HG03442 (cell line): ENCODE results near the gene MTAP.
A peak's percentile ranks its signal among the peaks of the same experiment; 100 is the strongest.

Source experiments
- ATAC-seq: cut with Tn5 transposase; IDR thresholded peaks from one replicate; pipeline ENCODE4 v1.9.1; 2021; ENCODE audit warnings: mild to moderate bottlenecking, moderate library complexity; ENCODE audit not compliant: unreplicated experiment

MTAP gene

DNA sequence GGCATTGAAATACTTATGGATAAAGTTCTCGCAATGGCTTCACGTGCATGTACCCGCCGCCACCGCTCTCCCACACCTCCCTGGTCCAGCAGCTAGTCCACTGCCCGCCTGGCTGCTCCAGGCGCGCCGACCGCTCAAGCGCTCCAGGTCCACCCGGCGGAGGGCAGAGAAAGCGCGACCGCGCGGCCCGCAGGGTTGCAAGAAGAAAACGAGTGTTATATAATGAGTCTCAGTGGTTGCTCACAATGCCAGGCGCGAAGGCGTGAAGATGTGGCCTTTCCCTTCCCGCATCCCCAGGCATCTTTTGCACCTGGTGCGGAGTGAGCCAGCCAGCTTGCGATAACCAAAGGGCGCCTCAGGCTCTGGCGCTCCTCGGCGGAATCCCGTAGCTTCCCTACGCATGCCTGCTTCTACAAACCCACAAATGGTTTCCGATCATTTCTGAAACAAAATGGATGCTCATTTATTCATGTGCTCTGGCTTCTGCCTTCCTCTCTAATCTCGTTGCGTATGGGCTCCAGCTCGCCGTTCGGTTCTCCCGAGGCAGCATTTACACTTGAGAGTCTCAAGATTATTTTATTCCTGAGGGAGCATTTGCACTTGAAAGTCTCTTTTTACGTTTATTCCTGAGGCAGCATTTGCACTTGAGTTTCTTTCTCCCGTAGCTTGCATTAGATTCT lies 166.0 kb downstream of the MTAP start:
- ATAC-seq, result no peak

GRCh38 chr9:21969011-21969940 lies 166.8 kb downstream of the MTAP start:
- ATAC-seq, result no peak

- no peak for ATAC-seq
Observed at GRCh38 chr9:21969951-21970799, 167.7 kb downstream of the MTAP start.

DNA sequence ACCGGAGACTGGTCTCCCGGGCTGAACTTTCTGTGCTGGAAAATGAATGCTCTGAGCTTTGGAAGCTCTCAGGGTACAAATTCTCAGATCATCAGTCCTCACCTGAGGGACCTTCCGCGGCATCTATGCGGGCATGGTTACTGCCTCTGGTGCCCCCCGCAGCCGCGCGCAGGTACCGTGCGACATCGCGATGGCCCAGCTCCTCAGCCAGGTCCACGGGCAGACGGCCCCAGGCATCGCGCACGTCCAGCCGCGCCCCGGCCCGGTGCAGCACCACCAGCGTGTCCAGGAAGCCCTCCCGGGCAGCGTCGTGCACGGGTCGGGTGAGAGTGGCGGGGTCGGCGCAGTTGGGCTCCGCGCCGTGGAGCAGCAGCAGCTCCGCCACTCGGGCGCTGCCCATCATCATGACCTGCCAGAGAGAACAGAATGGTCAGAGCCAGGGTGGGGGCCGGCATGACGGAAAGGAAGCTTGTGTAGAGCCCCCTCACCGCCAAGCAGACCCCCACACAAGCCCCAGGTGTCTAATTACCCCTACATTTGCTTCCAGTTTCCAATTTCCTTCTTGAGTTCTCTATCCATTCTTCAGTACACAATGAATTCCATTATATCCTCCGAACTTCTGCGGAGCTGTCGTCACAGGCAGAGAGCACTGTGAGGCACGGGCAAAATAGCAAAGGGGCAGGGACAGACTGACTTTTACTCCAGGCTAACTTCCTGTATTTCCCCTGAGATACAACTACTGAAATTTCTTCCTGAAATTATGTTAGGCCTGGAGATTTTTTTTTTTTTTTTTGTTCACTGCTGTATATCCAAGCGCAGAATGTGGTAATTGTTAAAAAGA lies 168.6 kb downstream of the MTAP start:
- ATAC-seq, result no peak

DNA sequence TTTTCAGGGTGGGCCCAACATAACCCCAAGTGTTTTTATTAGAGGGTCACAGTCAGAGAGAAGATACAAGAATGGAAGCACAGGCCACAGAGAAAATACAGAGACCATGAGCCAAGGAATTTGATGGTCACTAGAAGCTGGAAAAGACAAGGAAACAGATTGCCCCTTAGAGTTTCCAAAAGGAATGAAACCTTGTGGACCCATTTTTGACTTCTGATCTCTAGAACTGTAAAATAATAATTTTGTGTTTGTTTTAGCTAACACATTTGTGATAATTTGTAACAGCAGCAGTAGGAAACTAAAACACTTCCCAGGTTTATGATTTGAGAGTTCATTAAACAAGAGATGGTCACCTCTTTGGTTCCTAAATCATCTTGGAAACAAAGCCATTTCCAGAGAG lies 169.9 kb downstream of the MTAP start:
- ATAC-seq, result no peak

- ATAC-seq, result no peak
Observed at GRCh38 chr9:21974343-21974721, 171.9 kb downstream of the MTAP start.

DNA sequence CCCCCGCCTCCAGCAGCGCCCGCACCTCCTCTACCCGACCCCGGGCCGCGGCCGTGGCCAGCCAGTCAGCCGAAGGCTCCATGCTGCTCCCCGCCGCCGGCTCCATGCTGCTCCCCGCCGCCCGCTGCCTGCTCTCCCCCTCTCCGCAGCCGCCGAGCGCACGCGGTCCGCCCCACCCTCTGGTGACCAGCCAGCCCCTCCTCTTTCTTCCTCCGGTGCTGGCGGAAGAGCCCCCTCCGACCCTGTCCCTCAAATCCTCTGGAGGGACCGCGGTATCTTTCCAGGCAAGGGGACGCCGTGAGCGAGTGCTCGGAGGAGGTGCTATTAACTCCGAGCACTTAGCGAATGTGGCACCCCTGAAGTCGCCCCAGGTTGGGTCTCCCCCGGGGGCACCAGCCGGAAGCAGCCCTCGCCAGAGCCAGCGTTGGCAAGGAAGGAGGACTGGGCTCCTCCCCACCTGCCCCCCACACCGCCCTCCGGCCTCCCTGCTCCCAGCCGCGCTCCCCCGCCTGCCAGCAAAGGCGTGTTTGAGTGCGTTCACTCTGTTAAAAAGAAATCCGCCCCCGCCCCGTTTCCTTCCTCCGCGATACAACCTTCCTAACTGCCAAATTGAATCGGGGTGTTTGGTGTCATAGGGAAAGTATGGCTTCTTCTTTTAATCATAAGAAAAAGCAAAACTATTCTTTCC lies 172.4 kb downstream of the MTAP start:
- peak; percentile 67 for ATAC-seq

DNA sequence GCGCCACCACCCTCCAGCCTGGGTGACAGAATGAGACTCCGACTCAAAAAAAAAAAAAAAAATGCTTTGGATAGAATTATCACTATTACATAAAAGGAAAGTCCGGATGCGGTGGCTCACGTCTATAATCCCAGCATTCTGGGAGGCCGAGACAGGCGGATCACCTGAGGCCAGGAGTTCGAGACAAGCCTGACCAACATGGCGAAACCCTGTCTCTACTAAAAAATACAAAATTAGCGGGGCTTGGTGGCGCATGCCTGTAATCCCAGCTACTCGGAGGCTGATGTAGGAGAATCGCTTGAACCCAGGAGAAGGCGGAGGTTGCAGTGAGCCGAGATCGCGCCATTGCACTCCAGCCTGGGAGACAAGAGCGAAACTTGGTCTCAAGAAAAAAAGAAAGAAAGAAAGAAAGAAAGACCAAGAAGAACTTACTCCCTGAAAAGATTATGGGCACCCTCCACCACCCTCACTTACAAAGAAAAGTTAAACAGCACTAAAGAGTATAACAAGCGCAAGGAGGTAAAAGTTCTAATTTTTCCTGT lies 174.0 kb downstream of the MTAP start:
- no peak for ATAC-seq

DNA sequence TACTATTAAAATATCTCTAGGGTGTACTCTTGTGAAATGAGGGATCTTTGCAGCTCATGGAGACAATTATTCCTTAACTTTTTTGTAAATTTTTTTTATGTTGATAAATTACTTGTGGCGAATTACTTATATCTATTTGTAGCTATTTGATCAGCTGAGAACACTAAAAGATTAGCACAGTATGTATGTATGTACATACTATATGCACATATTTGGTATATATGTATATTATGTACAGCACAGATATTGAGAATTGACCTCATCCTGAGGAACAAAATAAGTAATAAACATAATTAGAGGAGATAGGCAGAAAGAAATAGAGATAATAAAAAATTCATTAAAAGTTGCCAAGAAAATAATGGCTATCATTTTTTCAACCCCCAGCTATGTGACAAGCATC lies 180.0 kb downstream of the MTAP start:
- ATAC-seq, result no peak

DNA sequence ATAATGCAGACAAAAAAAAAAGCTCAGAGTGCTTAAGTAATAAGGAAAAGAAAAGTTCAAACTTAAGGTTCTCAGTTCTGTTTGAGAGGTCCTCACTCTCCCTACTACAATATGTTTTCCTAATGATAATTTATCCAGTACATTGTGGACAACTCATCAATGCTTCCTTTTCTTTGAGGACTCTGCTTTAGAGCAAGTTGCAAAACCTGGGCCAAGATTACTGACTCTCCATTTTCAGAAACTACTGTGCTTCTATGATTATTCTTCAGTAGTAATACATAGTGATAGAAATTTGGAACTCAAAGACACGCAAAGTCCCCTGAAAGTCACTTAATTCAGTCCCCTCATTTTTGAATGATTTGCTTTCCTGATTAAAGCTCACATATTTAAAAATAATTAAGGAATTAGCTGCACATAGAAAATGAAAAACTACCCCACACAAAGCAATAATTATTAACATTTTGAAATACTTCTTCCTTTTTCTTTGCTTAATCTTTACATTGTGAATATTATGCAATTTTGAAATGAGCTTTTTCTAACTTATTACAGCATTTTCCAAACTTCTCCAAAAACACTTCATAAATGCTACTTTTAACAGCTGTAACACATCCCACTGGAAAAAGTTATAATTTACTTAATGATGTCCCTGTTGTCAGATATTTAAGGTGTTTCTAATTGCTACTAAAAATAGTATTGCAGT lies 180.6 kb downstream of the MTAP start:
- no peak for ATAC-seq

DNA sequence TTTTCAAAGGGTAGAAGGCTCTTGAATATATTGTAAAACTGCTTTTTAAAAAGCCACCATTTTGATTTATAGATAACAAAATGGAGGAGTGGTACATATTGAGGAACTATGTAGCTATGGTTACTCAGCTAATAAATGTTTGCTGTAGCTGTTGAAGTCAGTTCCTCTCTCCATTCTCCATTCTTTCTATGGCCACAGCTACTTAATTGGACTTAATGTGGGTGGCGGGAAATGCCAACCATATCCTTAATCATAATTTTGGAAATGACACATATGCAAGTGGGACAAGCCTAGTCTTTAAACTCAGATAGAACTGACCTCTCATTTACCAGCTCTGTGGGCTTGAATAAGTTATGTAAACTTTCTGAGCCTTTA lies 181.1 kb downstream of the MTAP start:
- no peak for ATAC-seq

DNA sequence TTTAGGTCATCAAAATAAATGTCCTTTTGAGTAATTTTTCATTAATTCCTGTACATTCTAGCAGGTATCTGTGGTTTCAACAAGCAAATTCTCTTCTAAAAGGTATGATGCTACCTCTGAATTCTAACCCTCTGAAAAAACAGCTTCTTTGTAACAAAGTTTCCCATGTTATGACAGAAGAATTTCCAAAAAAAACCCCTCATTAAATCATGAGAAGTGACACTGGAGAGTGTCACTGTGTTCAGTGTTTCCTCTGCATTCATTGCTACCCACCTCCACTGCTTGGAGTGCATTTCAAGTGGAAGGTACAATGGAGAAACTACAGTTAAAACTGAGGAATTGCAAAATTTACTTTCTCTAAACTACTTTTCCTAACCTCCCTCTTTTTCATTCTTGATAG lies 181.7 kb downstream of the MTAP start:
- no peak for ATAC-seq

GRCh38 chr9:21985964-21986667 lies 183.7 kb downstream of the MTAP start:
- ATAC-seq, result no peak
